Measurements from ENCODE around the gene RPS8.
A peak's percentile ranks its signal among the peaks of the same experiment; 100 is the strongest.
"Not testable (repeated sequence)": the region's sequence is repeated elsewhere in the genome, so short reads cannot be mapped to it uniquely, and the experiment has no call there.

RPS8 gene

DNA sequence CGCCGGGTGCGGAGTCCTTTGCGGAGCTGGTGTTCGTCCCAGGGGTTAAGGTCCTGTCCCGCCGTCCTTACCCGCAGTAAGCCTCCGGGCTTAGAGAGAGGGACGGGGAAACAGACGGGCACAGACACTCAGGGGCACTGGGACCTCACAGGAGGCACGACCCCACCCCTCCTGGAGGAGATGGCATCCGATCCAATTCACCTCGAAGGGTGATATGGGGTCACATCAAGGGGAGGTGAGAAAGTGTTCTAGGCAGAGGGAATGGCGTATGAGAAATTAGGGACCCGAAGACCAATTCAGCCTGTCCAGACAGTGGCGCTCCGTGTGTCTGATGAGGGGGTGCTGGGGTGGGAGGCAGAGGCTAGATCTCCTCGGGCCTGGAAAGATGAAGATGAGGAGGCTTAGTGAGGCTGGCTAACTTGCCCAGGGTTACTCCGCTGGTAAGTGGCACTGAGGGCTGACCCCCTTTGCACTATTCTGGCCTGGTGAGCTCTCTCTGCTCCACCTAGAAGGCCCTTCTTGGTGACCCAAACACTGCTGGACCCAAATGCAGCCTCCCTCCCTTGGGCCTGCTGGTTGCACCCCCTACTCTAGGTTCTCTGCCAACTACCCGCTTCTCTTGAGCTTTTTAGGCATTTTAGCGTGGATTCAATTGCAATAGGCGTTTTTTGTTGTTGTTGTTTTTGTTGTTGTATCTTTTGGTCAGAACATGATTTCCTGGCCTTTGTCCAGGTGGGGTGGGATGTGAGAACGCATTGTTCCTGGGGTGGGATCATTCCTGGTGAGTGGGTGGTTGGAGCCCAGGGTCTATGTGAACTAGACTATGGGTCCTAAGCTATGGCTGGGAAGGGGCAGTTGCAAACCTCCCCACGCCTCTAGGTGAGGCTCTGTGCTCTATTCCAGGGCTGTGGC, 45.2 kb downstream of the RPS8 start:
- no peak for DNase-seq

DNA sequence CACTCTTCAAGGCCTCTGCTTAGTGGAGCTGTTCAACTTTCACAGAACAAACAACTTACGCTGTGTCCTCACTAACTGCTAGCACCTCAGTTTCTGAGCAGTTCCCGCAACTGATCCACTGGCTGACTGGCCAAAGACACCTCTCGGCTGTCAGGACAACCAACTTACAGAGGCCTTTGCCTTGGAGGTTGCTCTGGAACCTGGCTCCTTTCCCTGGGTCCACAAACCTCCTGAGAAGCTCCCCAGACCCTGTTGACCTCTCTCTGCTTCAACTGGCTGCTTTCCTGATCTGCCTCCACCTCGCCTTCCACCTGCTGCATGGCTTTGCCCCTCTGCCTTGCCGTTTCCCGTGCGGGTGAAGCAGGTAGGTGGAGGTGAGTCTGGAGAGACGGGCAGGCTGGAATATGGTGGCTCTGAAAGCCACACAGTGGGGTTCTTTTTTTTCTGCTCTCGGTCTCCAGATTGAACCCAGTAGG, 45.9 kb downstream of the RPS8 start:
- DNase-seq, result no peak

DNA sequence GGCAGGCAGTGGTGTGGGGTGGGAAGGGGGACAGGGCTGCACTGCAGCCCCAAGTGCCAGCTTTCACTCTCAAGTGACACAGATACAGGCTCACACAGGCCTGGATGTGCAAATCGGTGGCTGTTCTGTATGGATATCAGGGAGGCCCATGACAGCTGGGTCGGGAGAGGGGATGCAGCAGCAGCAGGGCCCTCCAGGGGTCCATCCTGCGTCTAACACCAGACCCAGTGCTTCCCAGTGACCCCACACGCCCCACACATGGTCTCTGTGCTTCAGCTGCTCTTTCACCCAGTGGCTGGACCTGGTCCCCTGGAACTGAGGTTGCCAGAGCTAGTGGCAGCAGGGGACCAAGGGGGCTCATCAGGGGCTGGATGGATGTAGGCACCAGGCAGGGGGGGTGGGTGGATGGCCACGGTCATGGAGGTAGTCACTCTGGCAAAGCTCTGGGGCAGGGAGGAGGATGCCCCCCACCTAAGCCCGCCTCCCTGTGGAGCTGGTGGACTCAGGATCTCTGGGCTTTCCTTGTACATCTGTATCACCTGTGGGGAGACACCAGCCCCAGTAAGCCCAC, 46.9 kb downstream of the RPS8 start:
- no peak for DNase-seq

DNA sequence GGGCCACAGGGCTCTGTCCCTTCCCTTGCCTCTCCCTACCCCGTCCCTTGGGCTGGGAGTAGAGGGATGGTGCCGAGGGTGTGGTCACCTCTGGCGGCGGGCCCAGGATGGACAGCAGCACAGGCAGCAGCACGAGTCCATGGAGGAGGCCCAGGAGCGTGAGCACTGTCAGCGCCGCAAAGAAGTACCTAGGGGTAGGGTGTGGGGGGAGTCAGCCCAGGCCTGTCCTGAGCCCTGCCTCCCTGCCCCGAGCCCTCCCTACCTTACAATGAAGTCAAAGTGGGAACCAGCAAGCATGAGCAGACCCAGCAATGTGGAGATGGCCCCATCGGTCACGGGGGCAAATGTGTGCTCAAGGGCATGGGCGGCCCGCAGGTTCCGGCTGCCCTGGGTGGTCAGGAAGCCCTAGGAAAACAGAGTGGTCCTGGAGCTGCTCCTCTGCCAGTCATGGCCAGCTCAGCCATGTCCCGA, 47.7 kb downstream of the RPS8 start:
- DNase-seq, result no peak

DNA sequence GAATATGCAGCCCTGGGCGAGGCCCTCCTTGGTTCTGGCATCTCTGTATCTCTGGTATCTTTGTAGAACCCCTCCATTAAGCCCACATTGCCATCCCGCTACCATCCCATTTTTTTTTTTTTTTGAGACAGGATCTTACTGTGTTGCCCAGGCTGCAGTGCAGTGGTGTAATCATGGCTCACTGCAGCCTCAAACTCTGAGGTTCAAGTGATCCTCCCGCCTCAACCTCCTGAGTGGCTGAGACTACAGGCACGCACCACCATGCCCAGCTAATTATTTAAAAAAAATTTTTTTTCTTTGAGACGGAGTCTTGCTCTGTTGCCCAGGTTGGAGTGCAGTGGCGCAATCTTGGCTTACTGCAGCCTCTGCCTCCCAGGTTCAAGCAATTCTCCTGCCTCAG, 49.1 kb downstream of the RPS8 start:
- DNase-seq, result not testable (repeated sequence)

DNA sequence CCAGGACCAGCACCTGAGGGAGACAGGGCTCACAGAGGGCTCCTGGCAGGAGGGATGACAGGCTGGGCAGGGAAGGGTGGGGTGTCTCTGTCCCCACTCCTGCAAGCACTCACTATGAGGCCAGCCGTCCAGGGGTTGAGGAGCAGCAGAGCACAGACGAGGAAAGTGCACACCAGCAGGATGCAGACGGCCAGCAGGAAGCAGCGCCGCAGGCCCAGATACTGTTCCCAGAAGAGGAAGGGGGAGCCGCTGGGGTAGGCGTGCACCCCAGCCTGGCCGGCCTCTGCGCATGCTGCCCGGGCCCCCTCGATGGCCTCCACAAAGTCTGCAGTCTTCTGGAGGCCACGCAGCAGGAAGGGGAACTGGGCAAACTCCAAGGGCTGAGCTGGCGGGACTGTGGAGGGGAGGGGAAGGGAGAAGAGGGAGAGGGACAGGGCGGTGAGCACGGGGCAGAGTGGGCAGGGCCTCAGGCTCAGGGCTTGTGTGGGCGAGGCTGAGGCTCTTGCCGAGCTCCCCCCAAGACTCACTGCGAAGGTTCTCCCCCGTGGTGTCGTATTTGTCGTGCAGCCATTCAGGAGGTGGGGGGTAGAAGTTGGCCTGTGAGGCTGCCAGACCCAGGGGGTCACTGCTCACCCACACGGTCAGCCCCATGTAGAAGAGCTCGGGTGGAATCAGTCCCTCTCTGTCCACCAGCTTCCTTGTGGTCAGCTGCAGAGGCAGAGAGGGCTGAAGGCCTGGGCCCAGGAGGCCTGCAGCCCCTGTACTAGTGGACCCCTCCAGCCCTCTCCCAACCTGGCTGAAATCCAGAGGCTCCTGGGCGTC, 51.2 kb downstream of the RPS8 start:
- DNase-seq, result peak; percentile 59

DNA sequence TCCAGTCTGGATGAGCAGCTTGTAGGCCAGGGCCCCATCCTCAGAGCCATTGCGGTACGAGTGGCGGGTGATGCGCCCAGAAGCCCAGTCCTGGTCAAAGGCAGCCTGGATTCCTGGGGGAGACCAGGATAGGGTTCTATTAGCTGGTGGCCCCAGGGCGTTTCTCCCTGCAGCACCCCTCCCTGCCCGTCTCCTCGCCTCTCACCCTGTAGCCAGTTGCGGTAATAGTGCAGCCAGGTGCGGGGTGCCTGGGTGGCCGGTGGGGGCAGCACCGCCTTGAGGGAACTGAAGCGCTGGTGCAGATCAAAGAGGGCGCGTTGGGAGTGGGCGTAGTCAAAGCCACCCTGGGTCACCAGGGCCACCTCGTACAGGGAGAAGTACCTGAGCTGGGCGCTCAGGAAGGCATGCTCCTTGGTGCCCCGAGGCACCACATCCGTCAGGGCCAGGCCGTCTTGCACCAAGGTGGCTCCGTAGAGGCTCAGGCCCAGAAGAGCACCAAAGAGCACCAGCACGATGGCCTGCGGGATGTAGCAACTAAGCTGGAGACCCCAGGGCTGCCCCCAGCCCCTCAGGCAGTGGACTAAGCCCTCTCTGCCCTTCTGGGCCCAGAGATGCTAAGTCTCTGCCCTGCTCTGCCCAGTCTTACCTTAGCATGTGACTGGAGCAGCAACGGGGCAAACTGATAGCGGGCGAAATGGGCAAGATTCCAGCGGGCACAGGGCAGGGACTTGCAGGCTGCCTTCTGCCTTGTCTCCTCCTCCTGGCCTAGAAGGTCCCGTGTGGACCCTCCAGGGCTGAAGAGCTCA, 52.1 kb downstream of the RPS8 start:
- no peak for DNase-seq

DNA sequence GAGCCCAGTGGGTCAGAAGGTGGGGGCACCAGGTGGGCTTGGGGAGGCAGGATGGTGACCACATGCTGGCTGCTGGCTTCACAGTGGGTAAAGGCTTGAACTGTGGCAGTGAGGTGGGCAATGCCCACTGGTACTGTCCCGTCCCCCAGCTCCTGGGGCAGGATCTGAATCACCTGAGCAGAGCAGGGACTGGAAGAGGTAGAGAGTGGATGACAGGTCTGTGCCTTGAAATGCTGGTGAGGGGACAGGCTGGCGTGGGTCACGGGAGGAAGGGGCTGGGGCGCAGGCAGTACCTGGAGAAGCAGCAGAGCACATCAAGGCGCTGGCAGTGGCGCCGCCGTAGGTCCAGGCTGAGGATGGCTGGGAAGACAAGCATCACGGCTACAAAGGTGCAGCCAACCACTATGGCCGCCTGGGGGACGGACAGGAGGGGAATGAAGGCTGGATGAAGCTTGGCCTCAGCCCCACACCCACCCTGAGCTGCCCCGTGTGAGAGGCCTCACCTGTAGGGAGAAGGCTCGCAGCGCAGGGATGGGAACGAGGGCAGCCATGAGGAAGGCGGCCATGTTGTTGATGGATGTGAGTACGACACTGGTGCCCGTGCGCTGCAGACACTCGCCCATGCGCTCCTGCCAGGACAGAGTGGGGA, 52.8 kb downstream of the RPS8 start:
- no peak for DNase-seq
